GM12873 (cell line): ENCODE results near the gene EMID1.

Source experiments
- CTCF ChIP-seq: IDR thresholded peaks from 2 replicates; pipeline ENCODE4 v1.5.1; 2012; ENCODE audit warnings: low read depth, mild to moderate bottlenecking, moderate library complexity, low read length, control low read depth; ENCODE audit not compliant: insufficient read depth; ENCODE audit errors: missing control alignments

The EMID1 gene

GRCh38 chr22:29266564-29267461 is 61.1 kb downstream of the EMID1 start:
- no peak for TF ChIP-seq CTCF

GRCh38 chr22:29267462-29267857 is 61.8 kb downstream of the EMID1 start:
- no peak for TF ChIP-seq CTCF

GRCh38 chr22:29267858-29268510 is 62.3 kb downstream of the EMID1 start, which contains the start of the genes EWSR1 and RHBDD3:
Gene EWSR1, plus strand, starts transcription at chr22:29268268. Its CDS starts 69 bp downstream, at chr22:29268337.
Gene RHBDD3, minus strand, starts transcription at chr22:29267981. Its CDS starts 2,355 bp downstream, at chr22:29265626.
- TF ChIP-seq CTCF = no peak

- TF ChIP-seq CTCF = no peak
Measured at GRCh38 chr22:29268511-29269229, 63.0 kb downstream of the EMID1 start.

- TF ChIP-seq CTCF = no peak
Measured at GRCh38 chr22:29269230-29269604, 63.5 kb downstream of the EMID1 start.

GRCh38 chr22:29269731-29270474 is 64.2 kb downstream of the EMID1 start:
- no peak for TF ChIP-seq CTCF
